SK-N-SH (cell line): ENCODE results near the gene BTK. TPM values are rescaled to one million over a fixed set of nuclear protein-coding genes. Genes with fewer than 3 reads are reported as not detected.

Experiments used
- CTCF ChIA-PET: fragments of 300-600, 350-600 bp; formaldehyde crosslinking; extraction: SDS; loops from one replicate; lab custom pipeline; 2021; lab: Yijun Ruan, JAX
- POLR2A ChIA-PET: fragments of 350-600 bp; sonication (Branson Sonifier 250); formaldehyde crosslinking; extraction: SDS; loops from one replicate; lab custom pipeline; 2020; ENCODE audit warnings: antibody characterized with exemption, inconsistent platforms; lab: Yijun Ruan, JAX
- DNase-seq: peaks from one replicate; pipeline ENCODE4 v3.0.0; 2012
- H2AFZ ChIP-seq: fragments of 200-600 bp; sonication (generic); 2 replicates; pipeline ENCODE4 v1.8.1; 2016; ENCODE audit warnings: antibody characterized with exemption, mild to moderate bottlenecking, low read depth
- H3F3A ChIP-seq: fragments of 200-600 bp; sonication (generic); replicated peaks from 2 replicates; pipeline ENCODE3; 2016; ENCODE audit warnings: antibody characterized with exemption, mild to moderate bottlenecking; ENCODE audit not compliant: insufficient read depth
- H3K27ac ChIP-seq, 2 experiments: fragments of 200-500 bp in 1 of 2; fragments of 200-600 bp in 1 of 2; sonication (Bioruptor generic) in 1 of 2; sonication (generic), shearing (Covaris generic) in 1 of 2; 2 replicates each; pipeline versions ENCODE4 v1.5.1 to v1.6.1; 2014 to 2016; ENCODE audit warnings: low read depth in 2 of 2, inconsistent platforms in 1 of 2, low read length in 1 of 2, mild to moderate bottlenecking in 1 of 2, mixed read lengths in 1 of 2
- H3K27me3 ChIP-seq: fragments of 200-600 bp; sonication (generic), shearing (Covaris generic); 2 replicates; pipeline ENCODE4 v1.6.1; 2016; ENCODE audit warnings: mixed run types; ENCODE audit not compliant: insufficient read depth
- H3K36me3 ChIP-seq, 2 experiments: fragments of 200-500 bp in 1 of 2; fragments of 200-600 bp in 1 of 2; sonication (Bioruptor generic) in 1 of 2; sonication (generic) in 1 of 2; replicated peaks in 1 of 2; 2 replicates each; pipeline versions ENCODE3 to v1.5.1; 2014 to 2016; ENCODE audit warnings: low read length in 1 of 2, mild to moderate bottlenecking in 1 of 2; ENCODE audit not compliant: insufficient read depth in 2 of 2, control insufficient read depth in 1 of 2
- H3K4me1 ChIP-seq, 2 experiments: fragments of 200-500 bp in 1 of 2; fragments of 200-600 bp in 1 of 2; sonication (Bioruptor generic) in 1 of 2; sonication (generic), shearing (Covaris generic) in 1 of 2; 2 replicates each; pipeline versions ENCODE4 v1.5.1 to v1.6.1; 2014 to 2016; ENCODE audit warnings: low read depth in 1 of 2, low read length in 1 of 2, mixed run types in 1 of 2; ENCODE audit not compliant: insufficient read depth in 2 of 2, control insufficient read depth in 1 of 2
- H3K4me2 ChIP-seq: fragments of 200-600 bp; sonication (generic), shearing (Covaris generic); 2 replicates; pipeline ENCODE4 v1.6.1; 2017; ENCODE audit warnings: mixed run types
- H3K4me3 ChIP-seq, 2 experiments: fragments of 200-500 bp in 1 of 2; fragments of 200-600 bp in 1 of 2; sonication (Bioruptor generic) in 1 of 2; sonication (generic), shearing (Covaris generic) in 1 of 2; 2 replicates each; pipeline versions ENCODE4 v1.5.1 to v1.8.1; 2014 to 2016; ENCODE audit warnings: low read depth in 2 of 2, inconsistent platforms in 1 of 2, low read length in 1 of 2, mild to moderate bottlenecking in 1 of 2, mixed read lengths in 1 of 2, moderate library complexity in 1 of 2
- H3K79me2 ChIP-seq: fragments of 200-600 bp; sonication (generic); 2 replicates; pipeline ENCODE4 v1.8.1; 2017; ENCODE audit warnings: mild to moderate bottlenecking; ENCODE audit not compliant: insufficient read depth
- H3K9ac ChIP-seq: fragments of 200-600 bp; sonication (generic); 2 replicates; pipeline ENCODE4 v1.6.1; 2017; ENCODE audit warnings: mixed run types
- H3K9me2 ChIP-seq: fragments of 200-600 bp; sonication (generic); 2 replicates; pipeline ENCODE4 v1.6.1; 2017; ENCODE audit warnings: mixed run types
- H3K9me3 ChIP-seq: fragments of 200-600 bp; sonication (generic); 2 replicates; pipeline ENCODE4 v1.6.1; 2017; ENCODE audit warnings: mixed run types, mild to moderate bottlenecking, moderate library complexity
- H4K20me1 ChIP-seq: fragments of 200-600 bp; sonication (generic); 2 replicates; pipeline ENCODE4 v1.6.1; 2017; ENCODE audit warnings: mild to moderate bottlenecking, mixed run types; ENCODE audit not compliant: insufficient read depth
- CTCF ChIP-seq: fragments of 200-600 bp; sonication (generic); IDR thresholded peaks from 2 replicates; pipeline ENCODE4 v1.6.1; 2017; ENCODE audit warnings: antibody characterized with exemption, mild to moderate bottlenecking, moderate library complexity
- EP300 ChIP-seq, 2 experiments: IDR thresholded peaks; 2 replicates each; pipeline versions ENCODE4 v1.4.0 to v1.6.1; 2012; ENCODE audit warnings: borderline replicate concordance in 1 of 2, low read depth in 1 of 2, low read length in 1 of 2
- EZH2phosphoT487 ChIP-seq: fragments of 200-600 bp; sonication (generic); IDR thresholded peaks from 2 replicates; pipeline ENCODE4 v1.6.1; 2017; ENCODE audit warnings: low read depth, mixed run types, mild to moderate bottlenecking, antibody characterized with exemption, moderate library complexity, borderline replicate concordance
- FOXJ3 ChIP-seq: sonication (generic); formaldehyde crosslinking; IDR thresholded peaks from 2 replicates; pipeline ENCODE4 v1.5.1; 2020; ENCODE audit warnings: mild to moderate bottlenecking, missing genetic modification reagents
- FOXM1 ChIP-seq: IDR thresholded peaks from 2 replicates; pipeline ENCODE4 v1.4.0; 2012; ENCODE audit warnings: low read depth, mild to moderate bottlenecking
- IRF3 ChIP-seq: fragments of 150-350 bp; IDR thresholded peaks from 2 replicates; pipeline ENCODE4 v1.6.1; 2016; ENCODE audit warnings: mild to moderate bottlenecking, low read depth, low read length
- MXI1 ChIP-seq: IDR thresholded peaks from 2 replicates; pipeline ENCODE4 v1.6.1; 2012; ENCODE audit warnings: mild to moderate bottlenecking, low read depth, low read length, improper control_type of control experiment
- NFIC ChIP-seq: IDR thresholded peaks from 2 replicates; pipeline ENCODE4 v1.4.0; 2012; ENCODE audit warnings: borderline replicate concordance
- PBX3 ChIP-seq: IDR thresholded peaks from 2 replicates; pipeline ENCODE4; 2012
- RCOR1 ChIP-seq: fragments of 150-350 bp; IDR thresholded peaks from 2 replicates; pipeline ENCODE4 v1.6.1; 2017; ENCODE audit warnings: antibody characterized with exemption, low read length
- RFX5 ChIP-seq: IDR thresholded peaks from 2 replicates; pipeline ENCODE4 v1.6.1; 2012; ENCODE audit warnings: mild to moderate bottlenecking, improper control_type of control experiment, low read length
- RXRA ChIP-seq: IDR thresholded peaks from 2 replicates; pipeline ENCODE4 v1.4.0; 2012; ENCODE audit warnings: low read depth, mild to moderate bottlenecking, borderline replicate concordance
- SIN3A ChIP-seq: IDR thresholded peaks from 2 replicates; pipeline ENCODE4 v1.6.1; 2012; ENCODE audit warnings: low read depth, mild to moderate bottlenecking, low read length, moderate library complexity, borderline replicate concordance
- TCF12 ChIP-seq: IDR thresholded peaks from 2 replicates; pipeline ENCODE4 v1.4.0; 2012
- TEAD4 ChIP-seq: IDR thresholded peaks from 2 replicates; pipeline ENCODE4 v1.4.0; 2012; ENCODE audit warnings: mild to moderate bottlenecking, borderline replicate concordance; ENCODE audit not compliant: insufficient read depth
- USF1 ChIP-seq: IDR thresholded peaks from 2 replicates; pipeline ENCODE4 v1.4.0; 2012; ENCODE audit warnings: low read depth, borderline replicate concordance
- ZBTB33 ChIP-seq: IDR thresholded peaks from 2 replicates; pipeline ENCODE4 v1.4.0; 2012; ENCODE audit warnings: low read depth, borderline replicate concordance
- WGBS: methylation state at CpG from one replicate; pipeline ENCODE4 v1.1.6; 2017; ENCODE audit warnings: low lambda C conversion rate; 5-methylcytosine and 5-hydroxymethylcytosine counted together
- polyA plus RNA-seq, 3 experiments: library from polyadenylated mRNA; depleted of rRNA; stranded (reverse); fragments of >200 nt; gene quantifications; 2 replicates each; pipeline ENCODE4 v1.2.3, GENCODE V29; 2012

BTK gene
- polyA plus RNA-seq, 1 of the 3 experiments (the other 2 are of a cell fraction) = not detected

- Histone ChIP-seq H3F3A (no peaks in the 10 kb centered on the region), H3K9ac (no peak overlapping the region), H4K20me1 (no peaks in the 10 kb centered on the region), H3K79me2 (no peaks in the 10 kb centered on the region), H3K4me1 (no peaks in the 10 kb centered on the region; a peak in 1 of 4 replicates), H3K9me3 (no peaks in the 10 kb centered on the region), H3K9me2 (no peaks in the 10 kb centered on the region), H3K4me2 (no peak overlapping the region), H2AFZ (0 out of 2 replicates have a peak overlapping the region, but pooled peaks have one; percentile 2), H3K27me3 (peaks cover 9% of the 10 kb centered on the region; the same call in 1 of the 2 replicates), H3K36me3 (no peaks in the 10 kb centered on the region), H3K4me3 (no peak overlapping the region), H3K27ac (no peak overlapping the region)
- DNase-seq = no peak
- ChIA-PET CTCF (no interaction called here), POLR2A (no interaction called here)
- TF ChIP-seq TCF12 (no peak), RCOR1 (no peak), TEAD4 (no peak), RFX5 (no peak), NFIC (no peak), EP300 (IDR thresholded peaks at IDR 0.05; ENCODE audit: borderline replicate concordance in 1 of 2, low read depth in 1 of 2, low read length in 1 of 2) (no peak)
- 41% methylated on average over 4 of the region's 4 CpGs for WGBS
Observed at GRCh38 chrX:101383679-101384205, 2.2 kb downstream of the BTK start.

GRCh38 chrX:101377547-101377946 is 8.4 kb downstream of the BTK start:
- Histone ChIP-seq H3K9me2 (no peaks in the 10 kb centered on the region), H3K9ac (no peak overlapping the region), H3F3A (no peaks in the 10 kb centered on the region), H3K36me3 (no peaks in the 10 kb centered on the region), H3K27ac (no peak overlapping the region), H3K27me3 (peaks cover 7% of the 10 kb centered on the region; the same call in 1 of the 2 replicates), H3K79me2 (no peaks in the 10 kb centered on the region), H3K4me2 (no peak overlapping the region), H4K20me1 (no peaks in the 10 kb centered on the region), H3K4me1 (no peaks in the 10 kb centered on the region; a peak in 1 of 4 replicates), H3K4me3 (no peak overlapping the region), H2AFZ (no peak overlapping the region), H3K9me3 (no peaks in the 10 kb centered on the region)
- ChIA-PET POLR2A (interaction anchor here (2.4 kb wide), 1 partner anchor 13 kb away, joined by 10 read pairs; the partner anchor contains the start of gene RPL36A), CTCF (interaction anchor here (1.4 to 3.3 kb wide), 2 partner anchors 13 to 19 kb away, joined by 4 to 18 read pairs; partner anchors contain the start of gene RPL36A)
- 50% methylated on average over 1 of the region's 1 CpG for WGBS
- DNase-seq = no peak
- TF ChIP-seq ZBTB33 = no peak
- TF ChIP-seq MXI1 = no peak
- TF ChIP-seq PBX3 = no peak
- no peak for TF ChIP-seq RXRA
- TF ChIP-seq EZH2phosphoT487 = no peak
- no peak for TF ChIP-seq USF1
- no peak for TF ChIP-seq CTCF
- no peak for TF ChIP-seq FOXJ3 (CRISPR knock-in tag)
- TF ChIP-seq FOXM1 = no peak
- no peak for TF ChIP-seq NFIC
- no peak for TF ChIP-seq SIN3A
- TF ChIP-seq IRF3 = no peak
- no peak for TF ChIP-seq TEAD4
- TF ChIP-seq TCF12 = no peak
